Islet of Langerhans (tissue), 1 donor: ENCODE data around the gene TLL2.

Source experiments
- FAIRE-seq: peaks from one replicate; lab custom pipeline; 2011; peaks lifted over from hg19 to GRCh38; lab: Jason Lieb, UNC

Gene TLL2

DNA sequence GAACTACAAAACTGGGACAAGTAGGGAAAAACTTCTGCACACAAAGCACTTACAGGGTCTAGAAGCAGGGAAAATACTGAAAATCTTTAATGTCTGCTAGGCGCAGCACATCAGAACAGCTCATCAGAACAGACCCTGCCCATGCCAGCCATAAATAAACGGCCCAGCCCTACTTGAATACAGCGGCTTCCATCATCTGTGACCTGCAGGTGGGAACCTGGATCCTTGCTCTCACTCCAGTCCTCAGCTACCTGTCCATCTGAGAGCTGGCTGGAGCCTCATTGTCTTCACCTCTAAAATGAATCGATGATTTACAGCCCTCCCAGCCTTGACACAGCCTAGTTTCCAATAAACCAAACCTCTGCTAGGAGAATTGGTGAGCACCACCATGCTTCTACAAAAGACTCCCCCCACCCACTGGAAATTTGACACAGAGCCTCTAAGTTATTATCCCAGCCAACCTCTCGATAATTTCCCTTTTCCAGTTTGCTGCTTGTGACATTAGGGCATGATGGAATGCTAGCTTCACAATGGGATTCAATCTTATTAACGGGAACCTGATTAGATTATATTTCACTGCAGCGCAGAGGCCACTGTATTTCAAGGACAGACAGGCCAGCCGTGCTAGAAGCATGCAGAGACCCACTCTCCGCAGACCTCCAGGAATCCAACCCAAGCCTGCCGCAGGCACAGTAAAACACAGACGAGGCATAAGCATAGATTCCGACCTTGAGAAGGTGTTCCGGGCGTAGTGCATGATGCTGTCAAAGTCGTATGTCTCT lies 93.3 kb downstream of the TLL2 start:
- FAIRE-seq, result no peak

DNA sequence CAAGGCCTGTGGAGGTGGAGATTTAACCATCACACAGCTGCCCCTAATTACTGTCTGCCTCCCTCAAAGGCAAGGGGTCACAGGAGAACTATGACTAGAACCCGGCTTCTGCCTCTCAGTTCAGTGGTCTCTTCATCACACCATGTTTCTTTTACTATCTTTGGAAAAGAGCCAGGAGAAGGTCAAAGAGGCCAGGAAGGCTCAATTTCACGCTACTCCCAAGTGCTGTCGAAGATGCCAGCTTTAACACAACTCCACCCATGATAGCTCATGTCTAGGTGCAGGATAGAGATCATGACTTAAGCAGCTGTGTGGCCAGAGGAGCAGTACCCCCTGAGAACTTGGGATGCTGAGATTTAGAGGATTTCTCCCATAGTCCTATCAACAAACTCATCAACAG lies 94.4 kb downstream of the TLL2 start:
- FAIRE-seq, result no peak

DNA sequence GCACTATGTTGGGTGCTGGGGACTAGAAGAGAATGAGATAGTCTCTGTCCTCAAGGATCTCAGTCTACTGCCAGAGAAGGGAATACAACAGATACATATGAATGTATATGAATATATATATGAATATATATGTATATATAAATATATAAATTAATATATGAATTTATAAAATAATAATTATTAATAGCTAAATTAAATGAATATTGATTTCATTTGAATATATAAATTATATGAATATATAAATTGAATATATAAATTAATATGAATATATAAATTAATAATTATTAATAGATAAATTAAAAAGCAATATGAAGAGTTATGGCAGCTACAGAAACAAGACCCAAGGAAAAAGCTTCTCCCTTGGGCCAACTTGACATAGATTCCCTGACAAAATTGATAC lies 95.1 kb downstream of the TLL2 start:
- no peak for FAIRE-seq

DNA sequence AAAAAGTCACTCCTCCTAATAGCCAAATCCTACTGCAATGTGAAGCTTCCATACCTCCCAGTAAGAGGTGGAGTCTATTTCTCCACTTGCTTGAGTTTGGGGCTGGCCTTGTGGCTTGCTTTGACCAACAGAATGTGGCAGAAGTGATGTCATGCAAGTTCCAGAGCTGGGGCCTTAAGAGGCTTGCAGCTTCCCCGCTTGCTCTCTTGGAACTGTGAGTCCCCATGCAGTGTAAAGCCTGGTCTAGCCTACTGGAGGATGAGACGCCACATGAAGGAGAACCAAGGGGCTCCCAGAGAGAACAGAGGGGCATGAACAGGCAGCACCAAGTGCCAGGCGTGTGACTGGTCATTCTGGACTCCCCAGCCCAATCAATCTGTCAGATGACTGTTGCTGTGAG lies 96.3 kb downstream of the TLL2 start:
- FAIRE-seq, result no peak

DNA sequence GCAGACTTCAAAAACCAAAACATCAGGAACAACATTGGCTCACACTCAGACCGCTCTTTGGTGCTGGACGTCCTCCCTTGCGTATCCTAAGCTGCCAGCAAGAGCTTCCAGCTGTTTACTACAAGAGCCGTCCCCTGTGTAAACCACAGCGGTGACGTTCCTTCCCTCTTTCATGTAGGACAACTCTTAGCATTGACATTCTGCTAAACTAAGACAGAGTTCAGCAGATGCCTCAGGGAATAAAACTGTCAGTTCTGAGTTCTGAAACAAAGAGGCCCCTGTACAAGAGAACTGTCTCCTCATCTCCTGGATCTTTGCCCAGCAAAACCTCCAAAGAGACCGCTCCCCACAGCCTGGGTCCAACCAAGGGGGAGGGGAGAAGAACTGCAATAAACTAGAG lies 97.1 kb downstream of the TLL2 start:
- FAIRE-seq, result no peak

DNA sequence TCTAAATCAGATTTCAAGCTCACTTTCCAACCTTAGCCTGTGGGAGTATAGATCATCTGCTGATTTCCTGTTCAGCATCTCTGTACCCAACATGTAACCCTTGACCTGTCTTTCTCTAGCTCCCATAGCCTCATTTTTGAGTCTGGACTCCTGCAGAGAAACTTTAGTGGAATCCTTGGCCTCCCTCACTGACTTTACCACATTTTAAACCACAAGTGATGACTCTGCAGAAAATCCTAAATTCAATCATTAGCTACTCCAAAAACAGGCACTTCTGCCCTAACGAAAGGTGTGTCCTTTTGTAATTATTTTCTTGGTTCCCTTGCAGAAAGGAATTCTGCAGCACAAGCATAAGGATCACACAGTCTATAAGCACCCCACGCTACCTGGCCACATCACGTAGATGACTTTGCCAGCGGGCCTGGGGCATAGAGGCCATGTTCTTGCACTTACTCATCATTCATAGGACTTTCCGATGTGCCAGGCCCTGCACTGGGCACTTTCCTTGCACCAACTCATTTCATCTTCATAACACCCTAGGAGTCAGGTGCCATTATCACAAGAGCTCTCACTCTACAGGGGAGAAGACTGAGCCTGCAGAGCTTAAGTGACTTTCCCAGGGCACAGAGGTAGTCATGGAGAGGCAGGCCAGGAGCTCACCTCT lies 97.7 kb downstream of the TLL2 start:
- no peak for FAIRE-seq

DNA sequence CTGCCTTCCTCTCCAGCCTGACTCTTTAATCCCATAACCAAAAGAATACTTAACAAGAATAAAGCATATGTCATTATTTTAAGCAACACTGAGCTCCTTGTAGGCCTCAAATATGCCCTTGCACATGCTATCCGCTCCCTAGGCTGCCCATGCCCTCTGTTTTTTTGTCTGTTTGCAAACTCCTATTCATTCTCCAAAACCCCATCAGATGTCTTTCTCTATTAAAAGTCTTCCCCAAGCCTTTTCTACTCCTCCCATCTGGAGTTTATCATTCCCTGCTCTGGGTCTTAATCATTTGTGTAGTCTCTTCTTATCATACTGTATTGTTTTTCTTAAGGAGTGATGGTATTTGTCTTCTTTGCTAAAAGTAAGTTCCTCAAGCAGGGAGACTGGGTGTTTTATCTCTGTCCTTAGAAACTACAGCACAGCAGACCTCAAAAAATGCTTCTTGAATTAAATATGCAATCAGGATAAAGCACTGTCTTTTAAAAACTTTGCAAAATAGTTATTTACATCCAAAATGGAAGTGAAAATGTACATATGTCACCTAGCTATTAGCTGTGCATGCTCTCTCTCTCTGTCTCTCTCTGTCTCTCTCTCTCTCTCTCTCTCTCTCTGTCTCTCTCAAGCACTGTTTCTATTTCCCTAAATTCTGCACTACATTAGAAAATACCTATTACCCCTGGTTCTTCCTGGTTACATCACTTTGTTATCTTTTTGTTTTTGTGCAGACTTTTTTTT lies 98.4 kb downstream of the TLL2 start:
- no peak for FAIRE-seq

DNA sequence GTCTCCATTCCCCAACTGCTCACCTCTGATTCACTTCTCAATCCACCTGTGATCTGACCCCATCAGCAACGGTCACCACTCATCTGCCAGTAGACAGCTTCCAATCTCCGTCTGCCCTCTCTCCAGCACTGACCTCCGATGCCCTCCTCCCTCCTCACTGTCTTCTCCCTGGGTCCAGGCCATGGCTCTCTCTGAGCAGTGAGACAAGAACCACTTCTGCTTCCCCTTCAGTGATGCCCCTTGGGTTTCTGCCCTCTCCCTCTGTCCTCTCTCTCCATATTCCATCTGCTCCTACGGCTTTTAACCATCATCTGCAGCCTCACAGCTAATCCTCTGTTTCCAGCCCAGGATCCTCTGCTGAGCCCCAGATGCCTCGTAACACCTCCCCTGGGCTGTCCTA lies 99.4 kb downstream of the TLL2 start:
- FAIRE-seq, result no peak

DNA sequence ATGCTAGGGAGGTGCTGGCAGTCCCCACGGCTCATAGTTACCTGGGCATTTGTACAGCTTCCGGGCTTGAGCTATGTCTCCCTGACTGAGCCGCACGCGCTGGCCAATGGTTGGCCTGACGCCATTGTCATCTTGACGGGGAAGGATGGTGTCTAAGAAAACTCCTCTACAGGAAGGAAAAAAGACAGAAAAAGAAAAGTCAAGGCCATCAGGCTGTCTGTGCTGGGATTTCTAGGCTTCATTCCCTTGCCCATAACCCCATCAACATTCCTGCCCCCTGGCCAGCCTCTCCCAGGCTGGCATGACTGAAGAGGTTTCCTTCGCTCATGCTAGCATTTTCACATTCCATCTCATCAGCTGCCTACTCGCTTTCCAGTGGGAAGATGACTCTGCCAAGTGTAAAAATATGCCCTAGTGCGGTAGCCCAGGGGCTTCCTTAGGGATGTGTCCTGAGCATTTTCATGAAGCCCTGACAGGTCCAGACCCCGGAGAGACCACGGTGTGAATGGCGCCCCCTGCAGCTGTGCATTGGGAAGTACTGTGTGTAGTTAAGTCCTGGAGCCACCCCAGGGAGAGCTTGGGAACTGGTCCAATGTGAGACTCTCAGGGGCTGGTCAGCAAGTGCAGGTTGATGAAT lies 100.5 kb downstream of the TLL2 start:
- FAIRE-seq, result no peak

DNA sequence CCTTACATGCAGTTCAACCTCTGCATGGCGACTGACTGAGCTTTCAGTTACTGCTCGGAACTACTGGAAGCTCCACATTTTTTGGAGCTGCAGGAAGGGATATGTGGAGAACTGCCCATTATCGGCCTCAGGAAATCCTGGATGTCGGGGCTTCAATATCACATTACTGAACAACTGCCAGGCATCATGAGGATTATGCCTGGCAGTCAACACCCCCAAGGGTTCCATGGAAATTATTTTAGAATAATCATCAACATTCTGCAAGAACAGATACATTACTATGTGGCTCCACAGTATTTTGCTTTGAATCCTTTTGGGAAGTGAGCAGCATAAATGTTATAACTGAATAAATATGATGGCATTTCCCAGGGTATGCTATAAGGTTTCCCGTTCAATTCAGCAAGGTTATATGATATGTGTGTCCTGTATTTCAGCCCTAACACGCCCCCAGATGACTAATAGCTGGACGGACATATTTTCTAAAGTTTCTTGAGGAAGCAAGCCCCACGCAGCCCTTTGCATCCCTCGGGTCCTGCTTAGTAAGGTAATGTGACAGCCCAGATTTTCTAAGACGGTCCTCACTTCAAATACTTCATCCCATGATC lies 101.9 kb downstream of the TLL2 start:
- FAIRE-seq, result no peak

DNA sequence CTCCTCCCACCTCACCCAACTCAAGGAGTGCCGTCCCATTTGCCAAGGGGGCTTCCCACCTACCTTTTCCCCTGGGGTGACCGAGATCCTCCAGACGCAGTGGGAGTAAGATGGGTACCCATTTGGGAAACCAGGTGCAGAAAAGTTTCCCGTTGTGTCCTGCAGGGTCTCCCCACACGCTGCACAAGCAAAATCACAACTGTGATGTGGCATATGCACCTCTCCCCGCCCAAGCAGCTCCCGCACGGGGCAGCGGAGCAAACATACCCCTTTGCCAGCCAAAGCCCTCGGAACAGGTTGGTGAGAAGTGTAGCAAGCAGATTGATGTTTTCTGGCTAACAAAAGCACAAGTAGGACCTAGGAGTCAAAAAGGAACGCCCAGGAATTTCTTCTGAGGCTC lies 103.4 kb downstream of the TLL2 start:
- no peak for FAIRE-seq

DNA sequence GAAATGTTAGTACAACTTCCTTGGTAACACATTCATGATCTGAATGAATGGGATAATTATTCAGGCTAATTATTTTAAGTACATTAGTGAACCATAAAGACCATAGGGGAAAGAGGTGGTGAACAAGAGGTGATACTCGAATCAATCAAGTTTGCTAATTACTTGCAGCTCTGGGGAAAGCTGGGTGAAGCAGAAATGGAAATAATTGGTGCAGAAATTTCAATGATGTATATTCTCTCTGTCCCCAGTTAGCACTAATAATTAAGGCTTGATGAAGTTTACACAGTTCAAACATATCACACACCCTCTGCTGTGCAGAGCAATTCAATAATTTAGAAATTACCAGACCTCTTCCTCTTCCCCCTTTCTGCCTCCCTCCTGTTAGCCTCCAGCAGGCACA lies 105.5 kb downstream of the TLL2 start:
- no peak for FAIRE-seq

DNA sequence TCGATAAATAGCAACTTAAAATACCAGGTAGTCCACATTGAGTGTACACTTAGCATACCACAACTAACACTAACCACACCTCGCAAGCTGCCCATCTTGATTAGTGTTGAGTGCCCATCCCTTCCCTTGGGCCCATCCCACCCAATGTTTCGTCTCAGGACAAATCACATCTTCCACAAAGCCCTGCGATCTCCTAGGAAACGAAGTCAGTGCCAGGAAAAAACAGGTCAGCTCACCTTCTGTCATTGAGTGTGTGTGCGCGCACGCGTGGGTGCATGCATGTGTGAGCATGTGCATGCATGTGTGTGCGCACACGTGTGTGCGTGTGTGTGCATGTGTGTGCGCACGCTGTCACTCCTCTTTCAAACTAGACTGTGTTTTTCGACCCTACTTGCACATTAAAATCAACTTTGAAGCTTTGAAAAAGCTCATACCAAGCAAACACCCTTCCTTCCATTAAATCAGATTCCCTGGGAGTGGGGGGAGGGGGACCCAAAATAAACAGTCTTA lies 106.1 kb downstream of the TLL2 start:
- no peak for FAIRE-seq

DNA sequence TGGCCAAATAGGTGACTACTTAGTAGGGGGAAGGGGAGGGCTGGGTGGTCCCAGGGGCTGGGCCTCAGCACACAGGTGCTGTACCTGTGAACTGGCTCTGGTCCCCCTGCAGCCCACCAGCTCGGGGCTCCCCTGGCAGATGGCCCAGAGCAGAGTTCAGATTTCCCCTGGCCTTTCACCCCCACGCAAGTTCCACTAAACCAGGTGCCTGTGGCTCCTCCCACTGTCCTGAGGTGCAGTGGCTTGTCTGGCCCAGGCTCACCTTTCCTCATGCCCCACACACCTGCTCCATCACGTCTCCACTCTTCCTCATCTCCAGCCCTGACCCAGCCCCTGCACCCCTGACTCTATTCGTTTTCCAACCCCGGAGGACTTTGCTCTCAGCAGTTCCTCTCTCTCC lies 107.6 kb downstream of the TLL2 start:
- FAIRE-seq, result no peak

DNA sequence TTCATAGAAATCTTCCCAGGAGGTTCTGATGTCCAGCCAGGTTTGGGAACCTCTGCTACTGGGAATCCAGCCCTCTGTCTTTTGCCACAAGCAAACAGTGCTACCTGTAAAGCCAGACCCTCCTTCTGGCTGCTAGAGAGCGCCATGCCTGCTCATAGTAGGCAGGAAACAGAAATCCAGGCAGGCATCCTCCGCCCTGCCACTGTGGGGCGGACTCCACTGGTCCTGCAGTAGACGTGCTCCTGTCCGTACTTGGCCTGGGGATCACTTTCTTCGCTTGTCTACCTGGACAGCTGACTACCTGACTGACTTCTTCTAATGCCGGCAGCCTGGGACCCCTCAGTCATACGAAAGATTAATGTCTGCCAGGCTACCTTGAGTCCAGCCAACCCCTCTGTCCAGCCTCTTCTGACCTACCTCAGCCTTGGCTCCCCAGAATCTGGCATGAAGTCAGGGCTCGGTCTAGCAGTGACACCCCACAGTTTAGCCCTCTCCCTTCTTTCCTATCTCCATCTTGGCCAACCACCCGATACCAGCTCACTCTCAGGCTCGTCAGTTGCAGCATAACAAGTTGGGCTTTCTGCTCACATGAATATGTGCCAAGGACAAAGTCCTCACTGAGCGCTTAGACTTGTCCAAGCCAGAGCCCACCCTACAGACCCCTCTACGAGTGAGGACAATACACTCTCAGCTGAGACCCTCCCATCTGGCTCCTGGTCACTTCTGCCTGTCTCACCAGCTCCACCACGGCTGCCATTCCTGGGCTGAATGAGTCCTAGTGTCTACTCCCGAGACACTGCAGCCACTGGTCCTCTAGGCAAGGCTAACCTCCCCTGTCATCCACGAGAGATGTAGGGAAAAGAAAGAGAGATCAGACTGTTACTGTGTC lies 111.1 kb downstream of the TLL2 start:
- FAIRE-seq, result no peak

DNA sequence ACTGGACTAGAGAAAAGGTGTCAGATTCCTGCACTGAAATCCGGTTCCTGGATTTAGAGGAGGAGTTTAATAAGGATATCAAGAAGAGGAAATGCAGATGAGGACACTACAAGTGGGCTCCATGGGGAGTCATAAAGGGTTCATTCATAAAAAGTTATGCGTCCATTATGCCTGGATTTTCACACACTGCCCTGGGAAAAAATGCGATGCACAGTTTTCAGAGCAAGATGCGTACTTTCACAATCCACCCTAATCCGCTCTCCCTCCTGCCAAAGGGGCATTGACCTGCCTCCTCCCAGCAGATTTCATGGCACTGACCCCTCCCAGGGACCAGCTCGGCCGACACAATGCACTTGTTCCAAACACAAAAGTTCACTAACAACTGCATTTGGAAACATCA lies 112.7 kb downstream of the TLL2 start:
- FAIRE-seq, result no peak

DNA sequence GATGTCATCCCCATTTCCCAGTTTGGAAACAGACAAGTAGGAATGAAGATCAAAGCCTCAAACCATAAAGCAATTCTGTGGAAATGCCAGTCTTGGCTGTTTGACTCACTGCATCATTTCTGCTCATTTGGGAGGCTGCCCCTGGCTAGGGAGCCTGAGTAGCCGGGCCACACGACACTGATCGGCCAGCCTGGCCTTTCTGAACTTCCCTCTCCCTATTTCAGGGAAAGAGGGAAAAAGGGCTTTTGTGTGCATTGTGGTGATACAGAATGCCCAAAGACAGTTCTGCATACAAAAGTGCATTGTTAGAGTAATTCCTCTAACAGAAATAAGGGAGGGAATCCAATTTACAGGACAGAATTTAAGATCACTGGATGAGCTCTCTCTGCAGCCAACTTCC lies 113.3 kb downstream of the TLL2 start:
- no peak for FAIRE-seq

DNA sequence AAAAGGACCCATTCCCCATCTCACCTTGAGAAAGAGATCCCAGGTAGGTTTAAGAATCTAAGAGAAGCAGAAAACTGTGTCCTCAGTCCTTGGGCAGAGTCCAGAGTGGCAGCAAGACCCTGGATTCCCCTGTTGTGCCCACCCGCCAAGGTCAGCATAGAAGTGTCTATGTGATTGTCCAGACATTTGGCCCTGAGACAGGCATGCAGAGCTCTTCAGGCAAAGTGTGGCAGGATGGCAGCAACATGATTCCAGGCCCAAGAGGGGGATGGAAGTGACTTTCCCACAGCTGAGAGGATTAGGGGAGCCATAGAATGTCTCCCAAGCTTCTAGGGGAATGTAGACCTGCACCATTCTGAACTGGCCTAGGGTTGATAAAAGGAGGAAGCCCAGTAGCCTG lies 115.8 kb downstream of the TLL2 start:
- FAIRE-seq, result no peak

DNA sequence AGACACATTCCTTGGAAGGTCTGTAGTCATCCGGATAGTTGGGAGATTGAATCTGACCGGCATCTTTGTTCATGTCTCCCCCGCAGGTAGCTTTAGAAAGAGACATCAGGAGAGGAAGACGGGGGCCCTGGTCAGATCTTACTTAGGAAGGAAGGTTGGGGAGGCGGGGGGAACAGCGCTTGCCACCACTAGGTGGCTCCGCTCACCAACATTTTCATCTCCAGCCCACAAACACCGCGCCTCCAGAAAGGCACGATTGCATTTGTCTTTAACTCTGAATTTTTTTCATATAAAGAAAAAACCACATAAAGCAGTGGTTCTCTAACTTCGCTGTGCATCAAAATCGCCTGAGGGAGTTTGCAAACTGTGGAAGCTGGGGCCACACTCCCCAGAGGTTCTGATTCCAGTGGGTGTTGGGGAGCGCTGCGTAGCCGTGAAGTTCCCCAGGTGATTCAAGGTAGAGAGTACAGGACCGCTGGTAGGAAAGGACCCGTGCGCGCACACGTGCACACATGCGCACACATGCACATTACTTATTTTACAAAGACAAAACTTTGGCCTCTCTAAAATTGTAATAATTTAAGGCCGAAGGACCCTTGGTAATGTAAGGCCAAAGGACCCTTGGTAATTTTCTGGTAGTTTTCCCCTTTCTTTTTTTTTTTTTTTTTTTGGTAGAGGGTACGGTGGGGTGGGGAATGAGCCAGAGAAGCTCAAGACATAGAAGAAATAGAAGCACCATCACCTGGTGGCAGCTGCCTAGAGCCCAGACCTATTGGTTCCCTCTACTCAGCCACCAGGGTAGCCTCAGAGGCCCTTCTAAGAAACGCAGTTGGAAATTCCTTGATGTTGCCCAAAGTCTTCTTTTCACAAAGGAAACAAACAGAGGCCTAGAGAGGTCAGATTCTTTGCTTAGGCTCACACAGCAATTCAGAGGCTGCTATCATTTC lies 117.5 kb downstream of the TLL2 start:
- peak; percentile 76 for FAIRE-seq

DNA sequence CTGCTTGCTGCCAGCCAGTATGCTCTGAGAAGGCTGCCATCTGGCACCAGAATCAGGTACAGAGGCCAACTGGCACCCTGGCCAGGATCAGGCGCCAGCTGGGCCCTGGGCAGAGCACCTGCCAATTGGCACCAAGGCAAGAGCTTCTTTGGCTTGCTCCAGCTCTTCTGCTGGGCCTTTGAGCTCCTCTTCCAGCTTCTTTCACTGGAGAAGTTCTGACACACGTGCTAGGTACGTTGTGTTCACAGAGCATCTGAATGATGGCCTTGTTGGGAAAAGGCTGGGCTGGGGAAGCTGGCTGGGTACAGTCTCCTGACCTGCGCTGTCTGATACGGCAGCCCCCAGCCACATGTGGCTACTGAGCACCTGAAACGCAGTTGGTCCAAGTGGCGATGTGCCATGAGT lies 123.3 kb downstream of the TLL2 start:
- FAIRE-seq, result no peak
